Islet of Langerhans (tissue), 1 donor: ENCODE results near the gene KRTAP10-2.
"Not testable (repeated sequence)": the region's sequence is repeated elsewhere in the genome, so short reads cannot be mapped to it uniquely, and the experiment has no call there.

ENCODE experiments used
- FAIRE-seq: peaks from one replicate; lab custom pipeline; 2011; peaks lifted over from hg19 to GRCh38; lab: Jason Lieb, UNC

KRTAP10-2 gene

DNA sequence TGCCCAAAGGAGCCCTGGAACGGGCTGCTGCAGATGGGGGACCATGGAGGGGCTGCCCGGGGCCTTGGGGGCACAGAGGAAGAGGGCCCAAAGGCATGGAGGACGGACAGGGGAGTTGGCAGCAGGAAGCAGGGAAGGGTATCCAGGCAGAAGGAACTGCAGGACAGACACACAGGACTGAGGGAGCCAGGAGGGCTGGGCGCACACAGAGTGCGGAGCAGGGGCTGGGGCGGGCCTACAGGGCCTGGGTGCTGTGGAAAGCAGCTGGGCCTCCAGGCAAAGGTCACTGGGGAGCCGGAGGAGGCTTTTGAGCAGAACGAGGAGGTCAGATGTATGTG is 39.4 kb downstream of the KRTAP10-2 start:
- no peak for FAIRE-seq

DNA sequence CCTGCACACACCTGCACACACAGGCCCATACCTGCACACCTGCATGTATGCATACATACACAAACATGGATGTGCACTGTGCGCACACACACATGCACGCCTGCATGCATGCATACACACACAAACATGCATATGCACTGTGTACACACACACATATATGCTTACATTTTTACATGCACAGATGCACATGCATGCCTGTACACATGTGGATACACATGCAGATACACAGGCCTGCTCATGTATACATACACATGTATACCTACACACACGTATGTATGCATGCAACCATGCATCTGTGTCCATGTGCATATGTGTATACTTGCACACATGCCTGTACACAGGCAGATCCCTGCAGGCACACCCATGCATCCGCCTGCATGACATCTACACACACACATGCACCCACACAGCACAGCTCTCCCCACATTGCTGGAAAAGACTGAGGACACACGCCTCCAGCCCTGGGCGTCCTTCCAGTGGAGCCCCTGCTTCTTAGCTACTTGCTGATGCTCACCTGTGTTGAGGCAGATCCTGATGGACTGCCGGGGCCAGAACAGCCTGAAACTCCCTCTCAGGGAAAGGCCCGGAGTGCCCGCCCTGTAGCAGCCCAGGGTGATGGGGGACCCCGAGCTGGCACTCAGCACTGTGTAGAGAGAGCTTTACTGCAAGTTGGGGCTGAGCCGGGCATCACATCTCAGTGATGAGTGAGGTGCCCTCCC is 39.9 kb downstream of the KRTAP10-2 start:
- no peak for FAIRE-seq

- no peak for FAIRE-seq
Observed at GRCh38 chr21:44510508-44511218, 40.6 kb downstream of the KRTAP10-2 start.

- no peak for FAIRE-seq
Observed at GRCh38 chr21:44510109-44510507, 41.2 kb downstream of the KRTAP10-2 start.

GRCh38 chr21:44509539-44509938 is 41.8 kb downstream of the KRTAP10-2 start:
- FAIRE-seq: no peak

- FAIRE-seq: no peak
Observed at GRCh38 chr21:44508711-44509445, 42.4 kb downstream of the KRTAP10-2 start.

- FAIRE-seq: no peak
Observed at GRCh38 chr21:44508426-44508710, 42.9 kb downstream of the KRTAP10-2 start.

DNA sequence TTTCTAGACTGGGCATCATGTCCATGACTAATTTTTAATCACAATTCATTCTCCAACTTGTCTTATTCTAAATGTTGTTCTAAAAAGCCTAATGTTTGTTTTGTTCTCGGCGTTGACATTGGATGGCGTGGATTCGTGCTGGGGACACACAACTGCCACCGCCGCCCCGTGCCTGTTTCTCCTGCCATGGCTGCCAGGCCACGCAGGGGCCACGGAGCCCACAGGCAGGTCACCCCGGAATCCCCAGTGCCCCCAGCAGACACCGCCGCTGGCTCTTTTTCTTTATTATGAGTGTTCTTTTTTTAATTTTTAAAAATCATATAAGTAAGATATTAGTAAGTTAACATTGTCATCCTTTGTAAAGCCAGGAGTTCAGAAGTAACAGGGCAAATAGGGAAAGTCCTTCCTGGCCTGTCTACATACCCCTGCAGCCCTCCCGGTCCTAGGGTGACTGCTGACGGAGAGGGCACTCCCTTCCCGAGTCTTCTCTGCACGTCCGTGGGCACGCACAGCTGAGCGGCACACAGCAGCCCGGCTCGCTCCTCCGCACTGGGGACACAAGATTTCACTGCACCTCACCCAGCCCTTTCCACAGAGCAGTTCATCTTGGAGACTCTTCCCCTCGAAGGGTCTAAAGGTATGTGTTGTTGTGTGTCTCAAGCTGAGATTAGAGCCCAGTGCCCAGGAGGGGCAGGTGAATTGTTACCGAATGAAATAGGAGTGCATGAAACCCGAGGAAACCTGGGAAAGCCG is 43.5 kb downstream of the KRTAP10-2 start:
- FAIRE-seq: no peak

- no peak for FAIRE-seq
Observed at GRCh38 chr21:44506279-44507255, 44.7 kb downstream of the KRTAP10-2 start.

GRCh38 chr21:44505673-44506278 is 45.5 kb downstream of the KRTAP10-2 start:
- FAIRE-seq: no peak

DNA sequence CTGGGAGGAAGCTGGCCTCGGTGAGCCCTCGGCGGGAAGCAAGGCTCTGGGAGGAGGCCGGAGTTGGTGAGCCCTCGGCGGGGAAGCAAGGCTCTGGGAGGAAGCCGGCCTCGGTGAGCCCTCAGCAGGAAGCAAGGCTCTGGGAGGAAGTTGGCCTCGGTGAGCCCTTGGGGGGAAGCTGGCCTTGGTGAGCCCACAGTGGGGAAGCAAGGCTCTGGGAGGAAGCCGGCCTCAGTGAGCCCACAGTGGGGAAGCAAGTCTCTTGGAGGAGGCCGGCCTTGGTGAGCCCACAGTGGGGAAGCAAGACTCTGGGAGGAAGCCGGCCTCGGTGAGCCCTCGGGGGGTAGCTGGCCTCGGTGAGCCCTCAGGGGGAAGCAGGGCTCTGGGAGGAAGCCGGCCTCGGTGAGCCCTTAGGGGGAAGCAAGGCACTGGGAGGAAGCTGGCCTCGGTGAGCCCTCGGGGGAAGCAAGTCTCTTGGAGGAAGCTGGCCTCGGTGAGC is 47.4 kb downstream of the KRTAP10-2 start:
- FAIRE-seq: no peak

DNA sequence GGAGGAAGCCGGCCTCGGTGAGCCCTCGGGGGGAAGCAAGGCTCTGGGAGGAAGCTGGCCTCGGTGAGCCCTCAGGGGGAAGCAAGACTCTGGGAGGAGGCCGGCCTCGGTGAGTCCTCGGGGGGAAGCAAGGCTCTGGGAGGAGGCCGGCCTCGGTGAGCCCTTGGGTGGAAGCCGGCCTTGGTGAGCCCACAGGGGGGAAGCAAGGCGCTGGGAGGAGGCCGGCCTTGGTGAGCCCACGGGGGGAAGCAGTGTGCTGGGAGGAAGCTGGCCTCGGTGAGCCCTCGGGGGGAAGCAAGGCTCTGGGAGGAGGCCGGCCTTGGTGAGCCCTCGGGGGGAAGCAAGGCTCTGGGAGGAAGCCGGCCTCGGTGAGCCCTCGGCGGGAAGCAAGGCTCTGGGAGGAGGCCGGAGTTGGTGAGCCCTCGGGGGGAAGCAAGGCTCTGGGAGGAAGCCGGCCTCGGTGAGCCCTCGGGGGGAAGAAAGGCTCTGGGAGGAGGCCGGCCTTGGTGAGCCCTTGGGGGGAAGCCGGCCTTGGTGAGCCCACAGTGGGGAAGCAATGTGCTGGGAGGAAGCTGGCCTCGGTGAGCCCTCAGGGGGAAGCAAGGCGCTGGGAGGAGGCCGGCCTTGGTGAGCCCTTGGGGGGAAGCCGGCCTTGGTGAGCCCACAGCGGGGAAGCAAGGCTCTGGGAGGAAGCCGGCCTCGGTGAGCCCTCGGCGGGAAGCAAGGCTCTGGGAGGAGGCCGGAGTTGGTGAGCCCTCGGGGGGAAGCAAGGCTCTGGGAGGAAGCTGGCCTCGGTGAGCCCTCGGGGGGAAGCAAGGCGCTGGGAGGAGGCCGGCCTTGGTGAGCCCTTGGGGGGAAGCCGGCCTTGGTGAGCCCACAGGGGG is 48.1 kb downstream of the KRTAP10-2 start:
- not testable (repeated sequence) for FAIRE-seq

DNA sequence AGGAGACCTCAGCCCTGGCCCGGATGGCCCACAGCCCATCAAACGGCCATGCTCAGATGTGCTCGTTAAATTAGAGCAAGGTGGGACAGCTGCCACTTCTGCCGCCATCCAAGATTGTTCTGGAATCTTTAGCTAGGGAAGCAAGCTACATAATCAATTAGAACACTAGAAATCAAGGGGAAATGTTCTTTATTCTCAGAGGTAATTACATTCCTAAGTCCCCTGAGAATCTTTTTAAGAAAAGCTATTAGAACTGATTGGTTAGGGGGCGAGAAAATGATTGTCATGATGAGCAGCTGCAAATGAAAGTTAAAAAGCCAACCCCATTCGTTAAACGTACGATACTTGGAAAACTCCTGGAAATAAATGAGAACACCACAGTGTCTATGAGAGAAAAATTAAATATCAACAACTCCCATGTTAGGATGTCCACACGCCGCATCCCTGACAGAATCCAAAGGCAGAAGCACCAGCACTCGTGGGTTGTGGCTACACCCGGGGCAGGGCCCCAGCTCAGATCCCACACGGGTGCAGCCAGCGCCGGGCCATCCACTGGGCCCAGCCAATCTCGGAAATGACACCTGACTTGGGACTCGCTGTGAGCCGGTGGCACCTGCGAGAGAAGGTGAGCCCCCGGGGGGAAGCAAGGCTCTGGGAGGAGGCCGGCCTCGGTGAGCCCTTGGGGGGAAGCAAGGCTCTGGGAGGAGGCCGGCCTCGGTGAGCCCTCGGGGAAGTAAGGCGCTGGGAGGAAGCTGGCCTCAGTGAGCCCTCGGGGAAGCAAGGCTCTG is 48.9 kb downstream of the KRTAP10-2 start:
- FAIRE-seq: no peak
